HCT116 (cell line): ENCODE results near the gene APOBEC3A. TPM values are rescaled to one million over a fixed set of nuclear protein-coding genes. Genes with fewer than 3 reads are reported as not detected.

Experiments
- ATAC-seq: fragments of 200-7000 bp; cut with Tn5 transposase; 2 replicates; pipeline ENCODE4 v1.9.1; 2020; ENCODE audit warnings: mild to moderate bottlenecking, moderate library complexity
- BruUV-seq: library from RNA; stranded (reverse); fragments of 400-500 nt; replicated peaks from 2 replicates; lab custom pipeline; 2021; lab: Mats Ljungman, UMichigan
- CTCF ChIA-PET: fragments of 300-600 bp; sonication (Branson Sonifier 250); formaldehyde crosslinking; loops from one replicate; lab custom pipeline; 2021; ENCODE audit warnings: antibody characterized with exemption; lab: Charles Lee
- POLR2A ChIA-PET: fragments of 300-600, 350-600 bp; sonication (Branson Sonifier 250); formaldehyde crosslinking; loops from one replicate; lab custom pipeline; 2021; ENCODE audit warnings: antibody characterized with exemption; lab: Charles Lee
- RAD21 ChIA-PET, 2 experiments: fragments of 300-600 bp; sonication (Branson Sonifier 250); formaldehyde crosslinking; loops; one replicate each; lab custom pipeline; 2023; ENCODE audit warnings: low total read pairs in 2 of 2; ENCODE audit not compliant: uncharacterized antibody in 2 of 2, unreplicated experiment in 2 of 2, low non-redundant PET in 1 of 2; lab: Charles Lee
- DNase-seq: peaks from one replicate; pipeline ENCODE4 v3.0.0-alpha.2; 2010; ENCODE audit warnings: low read depth, low spot score
- H2AFZ ChIP-seq: fragments of 200-600 bp; shearing (Covaris generic), sonication (generic); 2 replicates; pipeline ENCODE4 v1.6.1; 2017; ENCODE audit warnings: low read depth, mixed run types, mixed read lengths, antibody characterized with exemption, low read length; ENCODE audit not compliant: poor library complexity, severe bottlenecking
- H3K27ac ChIP-seq: 2 replicates; pipeline ENCODE4 v1.5.1; 2012; ENCODE audit warnings: low read depth, low read length
- H3K27me3 ChIP-seq: fragments of 200-600 bp; sonication (generic); 2 replicates; pipeline ENCODE4 v1.6.1; 2016; ENCODE audit warnings: mixed run types, low read length, mixed read lengths; ENCODE audit not compliant: insufficient read depth
- H3K36me3 ChIP-seq, 2 experiments: fragments of 200-500 bp in 1 of 2; fragments of 200-600 bp in 1 of 2; sonication (Bioruptor generic) in 1 of 2; sonication (generic) in 1 of 2; 2 replicates each; pipeline versions ENCODE4 v1.5.1 to v1.6.1; 2014 to 2016; ENCODE audit warnings: low read length in 2 of 2, inconsistent platforms in 1 of 2, mixed read lengths in 1 of 2, mixed run types in 1 of 2; ENCODE audit not compliant: insufficient read depth in 2 of 2, control insufficient read depth in 1 of 2
- H3K4me1 ChIP-seq, 2 experiments: fragments of 200-600 bp in 1 of 2; sonication (generic) in 1 of 2; 2 replicates each; pipeline versions ENCODE4 v1.5.1 to v1.6.1; 2012 to 2017; ENCODE audit warnings: low read length in 2 of 2, inconsistent platforms in 1 of 2, mild to moderate bottlenecking in 1 of 2, mixed read lengths in 1 of 2, mixed run types in 1 of 2, moderate library complexity in 1 of 2; ENCODE audit not compliant: insufficient read depth in 2 of 2, control insufficient read depth in 1 of 2
- H3K4me2 ChIP-seq: fragments of 200-600 bp; sonication (generic); 2 replicates; pipeline ENCODE4 v1.6.1; 2017; ENCODE audit warnings: mixed run types, low read length, mixed read lengths
- H3K4me3 ChIP-seq, 2 experiments: fragments of 200-600 bp in 1 of 2; sonication (generic) in 1 of 2; replicated peaks in 1 of 2; 2 replicates each; pipeline ENCODE4 v1.5.1; 2011 to 2016; ENCODE audit warnings: low read length in 2 of 2, control low read depth in 1 of 2, low read depth in 1 of 2, mild to moderate bottlenecking in 1 of 2, mixed read lengths in 1 of 2, mixed run types in 1 of 2
- H3K79me2 ChIP-seq: fragments of 200-600 bp; sonication (generic); 2 replicates; pipeline ENCODE4 v1.6.1; 2017; ENCODE audit warnings: mild to moderate bottlenecking, mixed run types, low read length, moderate library complexity, mixed read lengths; ENCODE audit not compliant: insufficient read depth
- H3K9ac ChIP-seq: fragments of 200-600 bp; sonication (generic); 2 replicates; pipeline ENCODE4 v1.6.1; 2016; ENCODE audit warnings: low read length, mixed read lengths
- H3K9me2 ChIP-seq: fragments of 200-600 bp; sonication (generic), shearing (Covaris generic); 2 replicates; pipeline ENCODE4 v1.6.1; 2017; ENCODE audit warnings: mixed run types, mild to moderate bottlenecking, moderate library complexity; ENCODE audit not compliant: insufficient read depth
- H3K9me3 ChIP-seq, 2 experiments: fragments of 200-500 bp in 1 of 2; fragments of 200-600 bp in 1 of 2; sonication (Bioruptor generic) in 1 of 2; sonication (generic) in 1 of 2; 2 replicates each; pipeline ENCODE4 v1.6.1; 2014 to 2017; ENCODE audit warnings: low read length in 2 of 2, mixed read lengths in 2 of 2, inconsistent platforms in 1 of 2, low read depth in 1 of 2, mild to moderate bottlenecking in 1 of 2, mixed run types in 1 of 2, moderate library complexity in 1 of 2; ENCODE audit not compliant: control insufficient read depth in 1 of 2, insufficient read depth in 1 of 2
- H4K20me1 ChIP-seq: fragments of 200-600 bp; sonication (generic), shearing (Covaris generic); 2 replicates; pipeline ENCODE4 v1.6.1; 2017; ENCODE audit warnings: mixed run types, mild to moderate bottlenecking, moderate library complexity; ENCODE audit not compliant: insufficient read depth
- CBX3 ChIP-seq: IDR thresholded peaks from 2 replicates; pipeline ENCODE4 v1.6.1; 2012; ENCODE audit warnings: low read depth
- CEBPB ChIP-seq: IDR thresholded peaks from 2 replicates; pipeline ENCODE4 v1.6.1; 2012; ENCODE audit warnings: low read depth
- EGR1 ChIP-seq: IDR thresholded peaks from 2 replicates; pipeline ENCODE4 v1.6.1; 2012; ENCODE audit warnings: low read depth
- ELF1 ChIP-seq: IDR thresholded peaks from 2 replicates; pipeline ENCODE4 v1.6.1; 2012; ENCODE audit warnings: low read depth, borderline replicate concordance
- EZH2 ChIP-seq: fragments of 200-600 bp; sonication (generic); IDR thresholded peaks from 2 replicates; pipeline ENCODE4 v1.6.1; 2017; ENCODE audit warnings: antibody characterized with exemption, mixed run types
- EZH2phosphoT487 ChIP-seq: fragments of 200-600 bp; IDR thresholded peaks from 2 replicates; pipeline ENCODE4 v1.6.1; 2018; ENCODE audit warnings: antibody characterized with exemption, borderline replicate concordance
- JUND ChIP-seq: IDR thresholded peaks from 2 replicates; pipeline ENCODE4 v1.6.1; 2012
- POLR2A ChIP-seq: IDR thresholded peaks from 2 replicates; pipeline ENCODE4 v1.7.0; 2011; ENCODE audit warnings: borderline replicate concordance; ENCODE audit not compliant: insufficient read depth, insufficient read length; ENCODE audit errors: extremely low read depth
- RAD21 ChIP-seq: IDR thresholded peaks from 2 replicates; pipeline ENCODE4 v1.6.1; 2012; ENCODE audit warnings: low read depth, mild to moderate bottlenecking
- SIN3A ChIP-seq: IDR thresholded peaks from 2 replicates; pipeline ENCODE4 v1.6.1; 2012; ENCODE audit warnings: low read depth
- SP1 ChIP-seq: IDR thresholded peaks from 2 replicates; pipeline ENCODE4 v1.6.1; 2012; ENCODE audit warnings: low read depth
- TCF7L2 ChIP-seq: IDR thresholded peaks from 2 replicates; pipeline ENCODE4 v1.7.0; 2011; ENCODE audit warnings: borderline replicate concordance, inconsistent platforms; ENCODE audit not compliant: insufficient read depth, insufficient read length; ENCODE audit errors: extremely low read depth
- YY1 ChIP-seq: IDR thresholded peaks from 2 replicates; pipeline ENCODE4 v1.6.1; 2011; ENCODE audit warnings: low read length, low read depth, moderate library complexity, mild to moderate bottlenecking; ENCODE audit not compliant: insufficient replicate concordance; ENCODE audit errors: extremely low read depth
- ZFX ChIP-seq: fragments of 450-650 bp; IDR thresholded peaks from 2 replicates; pipeline ENCODE4 v1.6.1; 2017
- ZNF274 ChIP-seq: fragments of 200-500 bp; sonication (Bioruptor generic); IDR thresholded peaks from 2 replicates; pipeline ENCODE4 v1.6.1; 2014; ENCODE audit warnings: mild to moderate bottlenecking, low read depth, low read length, inconsistent platforms
- intact Hi-C: fragments of 100-400 bp; cut with micrococcal nuclease; formaldehyde crosslinking; loops from 2 replicates; pipeline ENCODE4 v1.10.0; 2022
- total RNA-seq: library from RNA; stranded (reverse); gene quantifications from one replicate; pipeline ENCODE4 v1.2.1, GENCODE V29; 2021; ENCODE audit not compliant: unreplicated experiment
- TF ChIP-seq, protein P1 (sequence below): IDR thresholded peaks from 2 replicates; pipeline ENCODE4 v1.6.1; 2011; ENCODE audit warnings: mild to moderate bottlenecking, low read length, moderate library complexity; ENCODE audit not compliant: insufficient replicate concordance; ENCODE audit errors: extremely low read depth
- TF ChIP-seq, protein P2 (sequence below): IDR thresholded peaks from 2 replicates; pipeline ENCODE4 v1.6.1; 2012
- TF ChIP-seq, protein P3 (sequence below), 3 experiments: fragments of 200-600 bp in 1 of 3; sonication (generic) in 1 of 3; IDR thresholded peaks in 2 of 3; conservative IDR thresholded peaks in 1 of 3; 2 replicates each; pipeline ENCODE4 v1.5.1; 2012 to 2017; ENCODE audit warnings: low read depth in 2 of 3, low read length in 2 of 3, antibody characterized with exemption in 1 of 3, borderline replicate concordance in 1 of 3, control low read depth in 1 of 3, mild to moderate bottlenecking in 1 of 3, mixed read lengths in 1 of 3, mixed run types in 1 of 3, moderate library complexity in 1 of 3; ENCODE audit not compliant: insufficient read depth in 1 of 3
- TF ChIP-seq, protein P4 (sequence below): IDR thresholded peaks from 2 replicates; pipeline ENCODE4 v1.6.1; 2012; ENCODE audit warnings: low read depth
- TF ChIP-seq, protein P5 (sequence below): IDR thresholded peaks from 2 replicates; pipeline ENCODE4 v1.6.1; 2012

Gene APOBEC3A
- total RNA-seq, 1 experiment from 2014 or later: not detected

DNA sequence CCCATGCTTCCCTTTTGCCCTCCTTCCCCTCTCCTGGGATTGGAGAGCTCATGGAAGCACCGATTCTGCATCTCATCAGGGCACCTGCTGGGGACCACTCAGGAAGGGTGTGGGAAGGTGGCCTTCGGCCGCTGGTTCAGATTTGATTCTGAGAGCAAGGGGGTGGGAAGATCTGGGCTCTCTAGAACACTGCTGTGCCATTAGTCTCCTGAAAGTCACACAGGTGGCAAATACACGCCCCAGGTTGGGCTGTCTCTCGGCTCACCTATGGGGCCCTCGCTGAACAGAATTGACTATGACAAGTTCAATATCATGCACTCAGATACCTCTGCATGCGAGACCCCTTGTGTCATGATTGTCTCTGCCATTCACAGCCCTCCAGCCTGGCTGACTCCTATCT, 12.8 kb upstream of the APOBEC3A start:
- H3K27me3 ChIP-seq: peaks cover 9% of the 10 kb centered on the region; the same call in 1 of the 2 replicates
- intact Hi-C loops: no loop called here
- H3K9me2 ChIP-seq: no peaks in the 10 kb centered on the region
- no peaks in the 10 kb centered on the region for H3K9me3 ChIP-seq
- H4K20me1 ChIP-seq: no peaks in the 10 kb centered on the region
- no peak overlapping the region for H3K4me3 ChIP-seq
- ChIA-PET POLR2A (no interaction called here), CTCF (no interaction called here), RAD21 (no interaction called here)
- H3K4me1 ChIP-seq: peaks cover 0 to 5% of the 10 kb centered on the region in 2 experiments; a peak in 1 of 4 replicates
- no peaks in the 10 kb centered on the region for H3K36me3 ChIP-seq
- no peak for ATAC-seq
- no peaks in the 10 kb centered on the region for H3K79me2 ChIP-seq
- DNase-seq: no peak
- H2AFZ ChIP-seq: no peak overlapping the region
- no peak for TF ChIP-seq EGR1
- TF ChIP-seq, protein P1, sequence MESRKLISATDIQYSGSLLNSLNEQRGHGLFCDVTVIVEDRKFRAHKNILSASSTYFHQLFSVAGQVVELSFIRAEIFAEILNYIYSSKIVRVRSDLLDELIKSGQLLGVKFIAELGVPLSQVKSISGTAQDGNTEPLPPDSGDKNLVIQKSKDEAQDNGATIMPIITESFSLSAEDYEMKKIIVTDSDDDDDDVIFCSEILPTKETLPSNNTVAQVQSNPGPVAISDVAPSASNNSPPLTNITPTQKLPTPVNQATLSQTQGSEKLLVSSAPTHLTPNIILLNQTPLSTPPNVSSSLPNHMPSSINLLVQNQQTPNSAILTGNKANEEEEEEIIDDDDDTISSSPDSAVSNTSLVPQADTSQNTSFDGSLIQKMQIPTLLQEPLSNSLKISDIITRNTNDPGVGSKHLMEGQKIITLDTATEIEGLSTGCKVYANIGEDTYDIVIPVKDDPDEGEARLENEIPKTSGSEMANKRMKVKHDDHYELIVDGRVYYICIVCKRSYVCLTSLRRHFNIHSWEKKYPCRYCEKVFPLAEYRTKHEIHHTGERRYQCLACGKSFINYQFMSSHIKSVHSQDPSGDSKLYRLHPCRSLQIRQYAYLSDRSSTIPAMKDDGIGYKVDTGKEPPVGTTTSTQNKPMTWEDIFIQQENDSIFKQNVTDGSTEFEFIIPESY: no peak
- no peak for TF ChIP-seq TCF7L2
- TF ChIP-seq ELF1: no peak
- no peak for TF ChIP-seq ZNF274
- no peak for TF ChIP-seq CBX3
- TF ChIP-seq EZH2: no peak
- TF ChIP-seq CEBPB: no peak
- TF ChIP-seq, protein P2, sequence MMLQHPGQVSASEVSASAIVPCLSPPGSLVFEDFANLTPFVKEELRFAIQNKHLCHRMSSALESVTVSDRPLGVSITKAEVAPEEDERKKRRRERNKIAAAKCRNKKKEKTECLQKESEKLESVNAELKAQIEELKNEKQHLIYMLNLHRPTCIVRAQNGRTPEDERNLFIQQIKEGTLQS: no peak
- TF ChIP-seq POLR2A: no peak
- no peak for TF ChIP-seq EZH2phosphoT487
- no peak for TF ChIP-seq YY1
- TF ChIP-seq, protein P3, sequence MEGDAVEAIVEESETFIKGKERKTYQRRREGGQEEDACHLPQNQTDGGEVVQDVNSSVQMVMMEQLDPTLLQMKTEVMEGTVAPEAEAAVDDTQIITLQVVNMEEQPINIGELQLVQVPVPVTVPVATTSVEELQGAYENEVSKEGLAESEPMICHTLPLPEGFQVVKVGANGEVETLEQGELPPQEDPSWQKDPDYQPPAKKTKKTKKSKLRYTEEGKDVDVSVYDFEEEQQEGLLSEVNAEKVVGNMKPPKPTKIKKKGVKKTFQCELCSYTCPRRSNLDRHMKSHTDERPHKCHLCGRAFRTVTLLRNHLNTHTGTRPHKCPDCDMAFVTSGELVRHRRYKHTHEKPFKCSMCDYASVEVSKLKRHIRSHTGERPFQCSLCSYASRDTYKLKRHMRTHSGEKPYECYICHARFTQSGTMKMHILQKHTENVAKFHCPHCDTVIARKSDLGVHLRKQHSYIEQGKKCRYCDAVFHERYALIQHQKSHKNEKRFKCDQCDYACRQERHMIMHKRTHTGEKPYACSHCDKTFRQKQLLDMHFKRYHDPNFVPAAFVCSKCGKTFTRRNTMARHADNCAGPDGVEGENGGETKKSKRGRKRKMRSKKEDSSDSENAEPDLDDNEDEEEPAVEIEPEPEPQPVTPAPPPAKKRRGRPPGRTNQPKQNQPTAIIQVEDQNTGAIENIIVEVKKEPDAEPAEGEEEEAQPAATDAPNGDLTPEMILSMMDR (IDR thresholded peaks at IDR 0.05 in 2 of 3, conservative IDR thresholded peaks at IDR 0.05 in 1 of 3; ENCODE audit: borderline replicate concordance in 1 of 3, insufficient read depth in 1 of 3, low read depth in 2 of 3, low read length in 2 of 3): no peak
- TF ChIP-seq, protein P4, sequence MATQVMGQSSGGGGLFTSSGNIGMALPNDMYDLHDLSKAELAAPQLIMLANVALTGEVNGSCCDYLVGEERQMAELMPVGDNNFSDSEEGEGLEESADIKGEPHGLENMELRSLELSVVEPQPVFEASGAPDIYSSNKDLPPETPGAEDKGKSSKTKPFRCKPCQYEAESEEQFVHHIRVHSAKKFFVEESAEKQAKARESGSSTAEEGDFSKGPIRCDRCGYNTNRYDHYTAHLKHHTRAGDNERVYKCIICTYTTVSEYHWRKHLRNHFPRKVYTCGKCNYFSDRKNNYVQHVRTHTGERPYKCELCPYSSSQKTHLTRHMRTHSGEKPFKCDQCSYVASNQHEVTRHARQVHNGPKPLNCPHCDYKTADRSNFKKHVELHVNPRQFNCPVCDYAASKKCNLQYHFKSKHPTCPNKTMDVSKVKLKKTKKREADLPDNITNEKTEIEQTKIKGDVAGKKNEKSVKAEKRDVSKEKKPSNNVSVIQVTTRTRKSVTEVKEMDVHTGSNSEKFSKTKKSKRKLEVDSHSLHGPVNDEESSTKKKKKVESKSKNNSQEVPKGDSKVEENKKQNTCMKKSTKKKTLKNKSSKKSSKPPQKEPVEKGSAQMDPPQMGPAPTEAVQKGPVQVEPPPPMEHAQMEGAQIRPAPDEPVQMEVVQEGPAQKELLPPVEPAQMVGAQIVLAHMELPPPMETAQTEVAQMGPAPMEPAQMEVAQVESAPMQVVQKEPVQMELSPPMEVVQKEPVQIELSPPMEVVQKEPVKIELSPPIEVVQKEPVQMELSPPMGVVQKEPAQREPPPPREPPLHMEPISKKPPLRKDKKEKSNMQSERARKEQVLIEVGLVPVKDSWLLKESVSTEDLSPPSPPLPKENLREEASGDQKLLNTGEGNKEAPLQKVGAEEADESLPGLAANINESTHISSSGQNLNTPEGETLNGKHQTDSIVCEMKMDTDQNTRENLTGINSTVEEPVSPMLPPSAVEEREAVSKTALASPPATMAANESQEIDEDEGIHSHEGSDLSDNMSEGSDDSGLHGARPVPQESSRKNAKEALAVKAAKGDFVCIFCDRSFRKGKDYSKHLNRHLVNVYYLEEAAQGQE: no peak
- TF ChIP-seq, protein P5, sequence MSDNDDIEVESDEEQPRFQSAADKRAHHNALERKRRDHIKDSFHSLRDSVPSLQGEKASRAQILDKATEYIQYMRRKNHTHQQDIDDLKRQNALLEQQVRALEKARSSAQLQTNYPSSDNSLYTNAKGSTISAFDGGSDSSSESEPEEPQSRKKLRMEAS: no peak
- no peak for TF ChIP-seq RAD21
- TF ChIP-seq SIN3A: no peak
- TF ChIP-seq SP1: no peak
- no peak for TF ChIP-seq JUND
- TF ChIP-seq ZFX: no peak
- BruUV-seq: no TSS peak
- no peak overlapping the region for H3K9ac ChIP-seq
- H3K4me2 ChIP-seq: no peak overlapping the region
- H3K27ac ChIP-seq: no peak overlapping the region
